Transverse colon (tissue), 4 donors: ENCODE measurements around the gene TCAP. TPM values are rescaled to one million over a fixed set of nuclear protein-coding genes. Genes with fewer than 3 reads are reported as not detected.

ENCODE experiments used
- DNase-seq: peaks from one replicate; pipeline ENCODE4 v3.0.0-alpha.2; 2019
- H3K27ac ChIP-seq, 4 donors: fragments of 200-600 bp; sonication (generic); 2 replicates each; pipeline ENCODE4 v1.5.1; 2016 to 2018; ENCODE audit warnings: inconsistent platforms in 4 of 4
- H3K27me3 ChIP-seq: fragments of 200-600 bp; sonication (generic); 2 replicates; pipeline ENCODE4 v1.5.1; 2017; ENCODE audit warnings: inconsistent platforms
- H3K36me3 ChIP-seq, 4 donors: fragments of 200-600 bp; sonication (generic); 2 replicates each; pipeline ENCODE4 v1.5.1; 2017 to 2019; ENCODE audit warnings: inconsistent platforms in 4 of 4
- H3K4me1 ChIP-seq, 4 donors: fragments of 200-600 bp; sonication (generic); 2 replicates each; pipeline ENCODE4 v1.5.1; 2017 to 2020; ENCODE audit warnings: inconsistent platforms in 4 of 4
- H3K4me3 ChIP-seq, 4 donors: fragments of 200-600 bp; sonication (generic); 1 replicate in 1 of 4; 2 replicates in 3 of 4; pipeline versions ENCODE4 v1.5.1 to v1.6.1; 2017 to 2019; ENCODE audit warnings: inconsistent platforms in 4 of 4
- H3K9me3 ChIP-seq, 2 donors: fragments of 200-600 bp; sonication (generic); 2 replicates each; pipeline ENCODE4 v1.5.1; 2017 to 2019; ENCODE audit warnings: inconsistent platforms in 2 of 2
- EP300 ChIP-seq: sonication (generic); formaldehyde crosslinking; IDR thresholded peaks from one replicate; pipeline ENCODE4 v1.6.1; 2017; ENCODE audit warnings: antibody characterized with exemption, low read depth
- POLR2A ChIP-seq: fragments of 450-650 bp; IDR thresholded peaks from one replicate; pipeline ENCODE4 v1.6.1; 2016; ENCODE audit warnings: antibody characterized with exemption, mild to moderate bottlenecking, moderate library complexity
- POLR2AphosphoS5 ChIP-seq, 3 donors: sonication (generic); formaldehyde crosslinking; IDR thresholded peaks; one replicate each; pipeline ENCODE4 v1.6.1; 2016; ENCODE audit warnings: antibody characterized with exemption in 3 of 3
- WGBS, 2 donors: methylation state at CpG; one replicate each; pipeline ENCODE4 v1.1.5; 2018; ENCODE audit warnings: low coverage in 1 of 2; 5-methylcytosine and 5-hydroxymethylcytosine counted together
- in situ Hi-C, 4 donors: fragments of 200-750 bp; cut with MboI; loops; one replicate each; pipeline versions ENCODE4 v1.15.0 to v1.15.1; 2017; ENCODE audit warnings: low sequenced_read_pairs in 3 of 4, low pct_ligation_motif_present in 1 of 4, low pct_unique_long_range_greater_than_20kb in 1 of 4
- intact Hi-C: fragments of 100-400 bp; cut with DNase I; formaldehyde crosslinking; loops from one replicate; pipeline ENCODE4 v1.15.1; 2023; ENCODE audit warnings: low total_unique reads
- total RNA-seq, 4 donors: library from RNA; depleted of rRNA; stranded (reverse); fragments of >200 nt; gene quantifications; one replicate each; pipeline ENCODE4 v1.1.0, GENCODE V29; 2016
- TF ChIP-seq, protein P1 (sequence below), 5 experiments: fragments of 200-600 bp in 3 of 5; fragments of 450-650 bp in 2 of 5; sonication (generic) in 3 of 5; IDR thresholded peaks; 1 replicate in 2 of 5; 2 replicates in 3 of 5; pipeline ENCODE4 v1.5.1; 2016 to 2017; ENCODE audit warnings: antibody characterized with exemption in 5 of 5, inconsistent platforms in 3 of 5, mild to moderate bottlenecking in 2 of 5, moderate library complexity in 1 of 5

Gene TCAP
- total RNA-seq, 4 donors from 2014 or later: 0.64 to 1.9 TPM; not detected in 2

- intact Hi-C loops (loop anchor here (10.0 kb wide), 1 partner anchor 75 kb away; no protein-coding TSS in a partner anchor), in situ Hi-C loops (no loop called here)
- Histone ChIP-seq H3K4me3 (no peak overlapping the region), H3K4me1 (peaks cover 21 to 34% (median 27%) of the 10 kb centered on the region in 4 donors), H3K9me3 (no peaks in the 10 kb centered on the region), H3K36me3 (peaks cover 0 to 18% (median 8%) of the 10 kb centered on the region in 4 donors), H3K27ac (peak overlapping the region; percentile 15 to 60 (median 37)), H3K27me3 (no peaks in the 10 kb centered on the region)
- DNase-seq: no peak
- TF ChIP-seq EP300 (no peak), POLR2AphosphoS5 (IDR thresholded peaks at IDR 0.05) (no peak), POLR2A (no peak)
- TF ChIP-seq, protein P1, sequence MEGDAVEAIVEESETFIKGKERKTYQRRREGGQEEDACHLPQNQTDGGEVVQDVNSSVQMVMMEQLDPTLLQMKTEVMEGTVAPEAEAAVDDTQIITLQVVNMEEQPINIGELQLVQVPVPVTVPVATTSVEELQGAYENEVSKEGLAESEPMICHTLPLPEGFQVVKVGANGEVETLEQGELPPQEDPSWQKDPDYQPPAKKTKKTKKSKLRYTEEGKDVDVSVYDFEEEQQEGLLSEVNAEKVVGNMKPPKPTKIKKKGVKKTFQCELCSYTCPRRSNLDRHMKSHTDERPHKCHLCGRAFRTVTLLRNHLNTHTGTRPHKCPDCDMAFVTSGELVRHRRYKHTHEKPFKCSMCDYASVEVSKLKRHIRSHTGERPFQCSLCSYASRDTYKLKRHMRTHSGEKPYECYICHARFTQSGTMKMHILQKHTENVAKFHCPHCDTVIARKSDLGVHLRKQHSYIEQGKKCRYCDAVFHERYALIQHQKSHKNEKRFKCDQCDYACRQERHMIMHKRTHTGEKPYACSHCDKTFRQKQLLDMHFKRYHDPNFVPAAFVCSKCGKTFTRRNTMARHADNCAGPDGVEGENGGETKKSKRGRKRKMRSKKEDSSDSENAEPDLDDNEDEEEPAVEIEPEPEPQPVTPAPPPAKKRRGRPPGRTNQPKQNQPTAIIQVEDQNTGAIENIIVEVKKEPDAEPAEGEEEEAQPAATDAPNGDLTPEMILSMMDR (IDR thresholded peaks at IDR 0.05): no peak
- WGBS, 2 donors: 58 to 60% methylated on average over 4 to 13 of the region's 15 CpGs
These were observed 5.7 kb upstream of the TCAP start for GRCh38 chr17:39659279-39660010.

- Histone ChIP-seq H3K27ac (peak overlapping the region; percentile 15 to 60 (median 37)), H3K4me1 (peaks cover 22 to 39% (median 28%) of the 10 kb centered on the region in 4 donors), H3K9me3 (no peaks in the 10 kb centered on the region), H3K27me3 (no peaks in the 10 kb centered on the region), H3K36me3 (peaks cover 0 to 18% (median 7%) of the 10 kb centered on the region in 4 donors), H3K4me3 (no peak overlapping the region)
- in situ Hi-C loops: no loop called here
- intact Hi-C loops: no loop called here
- no peak for TF ChIP-seq EP300
- no peak for TF ChIP-seq POLR2A
- TF ChIP-seq, protein P1 (IDR thresholded peaks at IDR 0.05): no peak
- TF ChIP-seq POLR2AphosphoS5 (IDR thresholded peaks at IDR 0.05): no peak
- WGBS, 2 donors: 100% methylated on average over 2 of the region's 5 CpGs; no CpG with 5 or more reads in 1 of the 2 donors
- no peak for DNase-seq
These were observed 5.2 kb upstream of the TCAP start for GRCh38 chr17:39660011-39660360.

DNA sequence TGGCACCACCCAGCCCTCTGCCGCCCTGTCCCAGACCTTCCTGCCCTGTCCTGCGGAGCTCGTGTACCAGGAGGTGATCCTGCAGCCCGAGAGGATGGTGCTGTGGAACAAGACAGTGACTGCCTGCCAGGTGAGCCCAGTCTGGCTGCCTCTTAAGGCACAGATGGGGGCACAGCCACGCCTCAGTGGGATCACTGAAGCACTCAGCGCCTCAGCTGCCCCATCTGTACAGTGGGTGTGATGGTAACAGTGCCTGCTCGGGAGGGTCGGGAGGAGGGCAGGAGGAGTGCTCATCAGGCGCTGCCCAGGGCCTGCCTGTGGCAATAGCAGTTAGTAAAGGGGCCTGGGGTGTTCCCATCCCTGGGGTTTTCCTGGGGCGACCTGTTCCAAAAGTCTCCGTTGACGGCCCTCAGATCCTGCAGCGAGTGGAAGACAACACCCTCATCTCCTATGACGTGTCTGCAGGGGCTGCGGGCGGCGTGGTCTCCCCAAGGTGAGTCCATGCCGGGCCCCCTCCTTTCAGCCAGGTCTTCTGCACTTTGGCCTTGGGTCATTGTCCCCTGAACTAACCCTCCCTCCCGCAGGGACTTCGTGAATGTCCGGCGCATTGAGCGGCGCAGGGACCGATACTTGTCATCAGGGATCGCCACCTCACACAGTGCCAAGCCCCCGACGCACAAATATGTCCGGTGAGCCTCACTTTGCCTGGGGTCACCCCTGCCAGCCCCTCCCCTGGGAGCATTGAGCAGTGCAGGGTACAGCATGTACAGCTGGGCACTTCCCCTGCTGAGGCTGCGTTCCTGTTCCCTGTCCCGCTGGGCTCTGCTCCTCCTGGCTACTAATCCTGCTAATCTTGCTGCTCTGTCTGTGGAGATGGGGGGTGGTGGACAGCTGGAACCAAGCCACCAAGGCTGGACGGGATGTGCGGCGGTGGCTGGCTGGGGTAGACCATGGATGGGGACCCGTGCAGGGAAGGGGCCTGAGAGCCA is 4.5 kb upstream of the TCAP start:
- intact Hi-C loops (no loop called here), in situ Hi-C loops (no loop called here)

More for the DNA sequence above, 4.5 kb upstream of the TCAP start:
- no peak for DNase-seq
- H3K4me1 ChIP-seq: peaks cover 22 to 39% (median 28%) of the 10 kb centered on the region in 4 donors
- TF ChIP-seq, protein P1 (IDR thresholded peaks at IDR 0.05): no peak
- TF ChIP-seq EP300 (no peak), POLR2AphosphoS5 (IDR thresholded peaks at IDR 0.05) (no peak), POLR2A (no peak)
- no peaks in the 10 kb centered on the region for H3K9me3 ChIP-seq
- H3K27ac ChIP-seq: peak overlapping the region; percentile 15 to 82 (median 54)
- H3K36me3 ChIP-seq: peaks cover 0 to 18% (median 7%) of the 10 kb centered on the region in 4 donors
- H3K4me3 ChIP-seq: no peak overlapping the region
- peaks cover 1% of the 10 kb centered on the region for H3K27me3 ChIP-seq
- WGBS, 2 donors: 91% methylated on average over 35 of the region's 35 CpGs; no CpG with 5 or more reads in 1 of the 2 donors
